Measurements from ENCODE around the gene UNKL.
"Not testable (repeated sequence)": the region's sequence is repeated elsewhere in the genome, so short reads cannot be mapped to it uniquely, and the experiment has no call there.

UNKL gene

GRCh38 chr16:1445518-1446203, 31.2 kb upstream of the UNKL start:
- no peak for DNase-seq (ENCODE audit: low spot score)

- DNase-seq (ENCODE audit: low spot score): no peak
Measured at GRCh38 chr16:1444730-1445517, 30.4 kb upstream of the UNKL start.

GRCh38 chr16:1443980-1444729, 29.7 kb upstream of the UNKL start, which contains the start of gene CCDC154:
CCDC154 (minus strand) TSS chr16:1444556; CDS start chr16:1444322, 234 bp downstream.
- no peak for DNase-seq (ENCODE audit: low spot score)

GRCh38 chr16:1443403-1443973, 29.0 kb upstream of the UNKL start:
- no peak for DNase-seq (ENCODE audit: low spot score)

GRCh38 chr16:1442697-1443096, 28.2 kb upstream of the UNKL start:
- no peak for DNase-seq (ENCODE audit: low spot score)

- DNase-seq (ENCODE audit: low spot score): no peak
Measured at GRCh38 chr16:1441391-1441829, 26.9 kb upstream of the UNKL start.

GRCh38 chr16:1439699-1440074, 25.2 kb upstream of the UNKL start:
- DNase-seq (ENCODE audit: low spot score): not testable (repeated sequence)

- no peak for DNase-seq (ENCODE audit: low spot score)
Measured at GRCh38 chr16:1439058-1439698, 24.7 kb upstream of the UNKL start.

GRCh38 chr16:1438229-1439057, 23.9 kb upstream of the UNKL start:
- DNase-seq (ENCODE audit: low spot score): no peak

GRCh38 chr16:1437606-1438005, 23.1 kb upstream of the UNKL start:
- no peak for DNase-seq (ENCODE audit: low spot score)

GRCh38 chr16:1436731-1437355, 22.3 kb upstream of the UNKL start:
- DNase-seq (ENCODE audit: low spot score): no peak

- no peak for DNase-seq (ENCODE audit: low spot score)
Measured at GRCh38 chr16:1435921-1436697, 21.6 kb upstream of the UNKL start.

GRCh38 chr16:1434644-1435592, 20.4 kb upstream of the UNKL start:
- no peak for DNase-seq (ENCODE audit: low spot score)

GRCh38 chr16:1433756-1434155, 19.3 kb upstream of the UNKL start:
- DNase-seq (ENCODE audit: low spot score): no peak

GRCh38 chr16:1433263-1433560, 18.7 kb upstream of the UNKL start:
- no peak for DNase-seq (ENCODE audit: low spot score)

- no peak for DNase-seq (ENCODE audit: low spot score)
Measured at GRCh38 chr16:1432388-1433262, 18.1 kb upstream of the UNKL start.

GRCh38 chr16:1431497-1432270, 17.2 kb upstream of the UNKL start:
- DNase-seq (ENCODE audit: low spot score): no peak

All from cerebellar cortex (tissue), 1 donor.